AG08396 (cell line): Measurements from ENCODE around the gene TNFRSF4.

Experiments
- DNase-seq: peaks from one replicate; pipeline ENCODE4 v3.0.0; 2012; ENCODE audit warnings: low spot score, mixed read lengths

TNFRSF4 gene

DNA sequence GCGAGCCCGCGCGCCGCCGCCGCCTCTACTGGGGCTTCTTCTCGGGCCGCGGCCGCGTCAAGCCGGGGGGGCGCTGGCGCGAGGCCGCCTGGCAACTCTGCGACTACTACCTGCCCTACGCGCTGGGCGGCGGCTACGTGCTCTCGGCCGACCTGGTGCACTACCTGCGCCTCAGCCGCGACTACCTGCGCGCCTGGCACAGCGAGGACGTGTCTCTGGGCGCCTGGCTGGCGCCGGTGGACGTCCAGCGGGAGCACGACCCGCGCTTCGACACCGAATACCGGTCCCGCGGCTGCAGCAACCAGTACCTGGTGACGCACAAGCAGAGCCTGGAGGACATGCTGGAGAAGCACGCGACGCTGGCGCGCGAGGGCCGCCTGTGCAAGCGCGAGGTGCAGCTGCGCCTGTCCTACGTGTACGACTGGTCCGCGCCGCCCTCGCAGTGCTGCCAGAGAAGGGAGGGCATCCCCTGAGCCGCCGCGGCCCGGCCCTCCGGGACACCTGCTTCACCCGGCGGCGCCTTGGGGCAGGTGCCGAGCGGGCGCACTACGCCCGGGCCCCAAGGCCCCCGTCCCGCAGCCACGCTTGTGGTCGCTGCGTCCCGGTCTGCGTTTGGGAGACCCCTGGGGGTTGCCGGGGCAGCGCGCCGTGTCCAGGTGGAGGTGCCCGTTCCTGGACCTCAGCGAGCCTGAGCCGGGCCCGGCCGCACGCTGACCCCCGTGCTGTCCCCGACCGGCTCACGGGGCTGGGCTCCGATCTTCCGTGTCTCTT, 19.0 kb upstream of the TNFRSF4 start:
- no peak for DNase-seq

DNA sequence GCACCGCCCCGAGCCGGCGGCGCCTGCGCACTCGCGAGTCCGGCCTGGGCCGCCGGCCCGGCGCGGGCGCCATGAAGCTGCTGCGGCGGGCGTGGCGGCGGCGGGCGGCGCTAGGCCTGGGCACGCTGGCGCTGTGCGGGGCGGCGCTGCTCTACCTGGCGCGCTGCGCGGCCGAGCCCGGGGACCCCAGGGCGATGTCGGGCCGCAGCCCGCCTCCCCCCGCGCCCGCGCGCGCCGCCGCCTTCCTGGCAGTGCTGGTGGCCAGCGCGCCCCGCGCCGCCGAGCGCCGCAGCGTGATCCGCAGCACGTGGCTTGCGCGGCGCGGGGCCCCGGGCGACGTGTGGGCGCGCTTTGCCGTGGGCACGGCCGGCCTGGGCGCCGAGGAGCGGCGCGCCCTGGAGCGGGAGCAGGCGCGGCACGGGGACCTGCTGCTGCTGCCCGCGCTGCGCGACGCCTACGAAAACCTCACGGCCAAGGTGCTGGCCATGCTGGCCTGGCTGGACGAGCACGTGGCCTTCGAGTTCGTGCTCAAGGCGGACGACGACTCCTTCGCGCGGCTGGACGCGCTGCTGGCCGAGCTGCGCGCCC, 18.3 kb upstream of the TNFRSF4 start, which contains the start of gene B3GALT6:
TSS of gene B3GALT6 (plus strand) at position 30 of the 588 bp plus-strand sequence. CDS start at position 72, 42 bp downstream.
- DNase-seq, result no peak

DNA sequence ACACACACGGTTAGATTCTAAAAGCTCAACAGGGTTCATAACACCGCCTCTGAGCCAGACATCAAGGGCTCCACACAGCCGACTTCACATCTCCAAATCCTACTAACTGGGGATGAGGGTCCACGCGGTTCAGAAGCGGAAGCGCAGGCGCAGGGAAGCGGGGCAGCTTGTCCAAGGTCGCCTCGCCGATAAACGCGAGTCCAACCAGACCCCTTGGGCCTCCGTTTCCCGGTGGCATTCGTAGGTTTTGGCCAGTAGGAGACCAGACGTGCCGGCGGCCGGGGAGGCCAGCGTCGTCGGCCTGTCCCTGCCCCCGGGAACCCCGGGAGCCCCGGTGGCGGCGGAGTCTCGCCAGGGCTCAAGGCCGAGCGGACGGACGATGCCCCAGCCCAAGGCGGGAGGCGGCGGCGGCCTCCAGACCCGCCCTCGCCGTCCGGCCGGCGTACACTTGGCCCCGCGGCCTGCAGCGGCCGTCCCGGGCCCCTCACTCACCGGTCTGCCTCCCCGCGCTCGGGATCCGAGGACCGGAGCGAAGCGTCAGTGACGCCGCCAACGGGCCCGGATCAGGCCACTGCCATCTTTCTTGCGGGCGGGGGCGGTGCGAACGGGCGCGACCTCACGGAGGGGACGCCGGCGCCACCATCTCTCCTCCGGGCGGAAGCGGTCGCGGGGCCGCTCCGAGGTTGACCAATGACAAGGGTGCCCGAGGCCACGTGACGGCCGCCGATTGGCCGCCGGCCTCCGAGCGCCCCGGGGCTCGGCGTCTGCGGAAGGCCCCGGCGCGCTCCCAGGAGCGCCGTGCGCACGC, 17.7 kb upstream of the TNFRSF4 start, which contains the start of gene SDF4:
TSS of gene SDF4 (minus strand) at position 602 of the 808 bp plus-strand sequence. CDS start 3,229 bp downstream, outside the sequence.
- peak; percentile 100 for DNase-seq

DNA sequence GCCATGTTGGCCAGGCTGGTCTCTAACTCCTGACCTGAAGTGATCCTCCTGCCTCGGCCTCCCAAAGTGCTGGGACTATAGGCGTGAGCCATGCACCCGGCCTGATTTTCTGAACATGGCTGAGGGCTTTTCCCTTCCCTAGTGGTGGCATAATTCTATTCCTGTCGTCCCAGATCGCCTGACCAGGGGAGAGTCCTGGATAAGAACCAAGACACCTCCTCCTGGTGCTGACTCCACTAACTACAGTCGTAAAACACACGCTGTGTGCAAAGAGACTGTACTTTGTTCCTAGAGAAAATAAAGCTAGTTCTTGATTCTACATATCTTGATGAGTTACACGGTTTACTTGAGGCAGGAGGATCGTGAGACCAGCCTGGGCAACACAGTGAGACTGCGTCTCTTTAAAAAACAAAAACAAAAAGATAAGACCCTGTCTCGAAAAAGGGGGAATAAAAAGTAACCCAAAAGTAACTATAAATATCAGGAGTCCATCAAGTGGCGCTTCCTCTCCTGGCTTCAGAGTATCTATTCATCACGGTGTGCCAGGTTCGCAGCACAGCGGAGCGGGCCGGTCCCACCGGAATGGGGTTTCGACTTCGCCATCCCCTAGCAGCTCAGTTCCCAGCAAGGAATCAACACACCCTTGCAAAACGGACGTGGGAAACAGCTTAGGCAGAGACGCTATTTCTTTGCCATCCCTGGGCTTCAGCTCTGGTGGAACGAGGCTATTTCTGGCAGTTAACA, 16.9 kb upstream of the TNFRSF4 start:
- peak; percentile 92 for DNase-seq

DNA sequence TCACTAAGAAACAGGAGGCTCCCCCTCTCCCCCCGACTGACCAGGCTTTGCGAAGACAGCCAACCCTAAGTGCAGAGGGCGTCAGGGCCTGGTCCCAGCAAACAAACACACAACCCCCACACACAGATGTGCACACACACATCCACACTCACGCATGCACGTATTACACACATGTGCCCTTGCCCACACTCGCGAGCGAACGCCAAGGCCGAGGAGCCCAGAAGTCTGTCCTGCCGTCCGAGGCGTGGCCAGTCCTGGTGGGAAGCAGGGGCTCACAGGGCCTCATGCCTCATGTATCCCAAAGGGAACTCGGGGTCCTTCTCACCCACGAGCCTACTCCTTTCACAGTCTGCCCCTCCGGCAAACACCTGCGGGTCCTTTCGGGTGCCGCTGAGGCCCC, 15.8 kb upstream of the TNFRSF4 start:
- DNase-seq, result no peak

DNA sequence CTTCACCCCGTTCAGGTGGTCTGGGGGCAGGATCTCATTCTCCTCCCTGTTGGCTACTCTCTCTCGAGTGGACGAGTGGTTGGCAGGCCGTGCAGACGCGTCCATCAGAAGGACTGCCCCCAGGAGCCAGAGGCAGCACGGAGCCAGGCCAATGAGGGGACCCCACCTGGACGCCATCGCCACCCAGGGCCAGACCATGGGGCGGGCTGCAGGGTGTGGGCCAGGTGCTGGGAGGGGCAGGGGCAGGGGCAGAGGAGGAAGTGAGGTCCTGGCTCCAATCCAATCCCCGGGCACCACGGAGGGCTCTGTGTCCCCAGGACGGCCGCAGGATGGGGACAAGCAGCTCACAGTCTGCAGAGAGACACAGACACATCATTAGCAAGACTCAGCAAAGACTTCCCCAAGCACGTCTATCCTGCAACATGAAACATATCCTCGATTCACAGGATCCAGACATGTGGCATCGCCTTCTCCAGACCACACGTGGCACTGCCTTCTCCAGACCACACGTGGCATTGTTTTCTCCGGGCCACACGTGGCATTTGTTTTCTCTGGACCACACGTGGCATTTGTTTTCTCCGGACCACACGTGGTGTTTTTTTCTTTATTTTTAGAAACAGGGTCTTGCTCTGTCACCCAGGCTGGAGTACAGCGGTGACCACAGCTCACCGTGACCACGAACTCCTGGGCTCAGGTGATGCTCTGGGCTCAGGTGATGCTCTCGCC, 14.8 kb upstream of the TNFRSF4 start:
- DNase-seq, result no peak

DNA sequence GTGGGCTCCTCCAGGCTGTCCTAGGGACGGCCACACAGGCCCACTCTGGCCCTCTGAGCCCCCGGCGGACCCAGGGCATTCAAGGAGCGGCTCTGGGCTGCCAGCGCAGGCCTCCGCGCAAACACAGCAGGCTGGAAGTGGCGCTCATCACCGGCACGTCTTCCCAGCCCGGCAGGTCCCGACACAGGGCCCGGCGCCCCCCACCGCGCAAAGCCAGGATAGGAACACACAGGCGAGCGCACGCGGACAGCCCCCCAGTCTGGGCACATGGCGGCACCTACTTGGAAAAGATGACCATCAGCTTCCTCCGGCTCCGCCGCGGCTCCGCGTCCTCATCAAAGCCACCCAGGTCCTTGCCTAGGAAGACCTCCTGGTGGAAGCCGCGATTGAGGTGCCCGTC, 14.2 kb upstream of the TNFRSF4 start:
- no peak for DNase-seq

DNA sequence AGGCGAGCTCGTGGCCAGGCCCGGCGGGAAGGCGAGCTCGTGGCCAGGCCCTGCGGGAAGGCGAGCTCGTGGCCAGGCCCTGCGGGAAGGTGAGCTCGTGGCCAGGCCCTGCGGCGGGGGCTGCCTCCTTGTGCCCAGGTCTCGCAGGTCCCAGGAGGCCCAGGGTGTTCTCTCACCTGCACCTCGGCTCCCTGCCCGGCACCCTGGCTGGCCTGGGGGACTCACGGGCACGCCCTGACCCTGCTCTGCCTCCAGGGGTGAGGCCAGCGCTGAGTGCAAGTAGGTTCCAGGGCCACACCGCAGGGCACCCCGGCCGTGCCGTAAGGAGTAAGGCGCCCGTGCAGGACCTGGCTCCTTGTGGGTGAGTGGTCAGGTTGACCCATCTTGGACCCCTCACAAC, 13.4 kb upstream of the TNFRSF4 start:
- DNase-seq, result no peak

DNA sequence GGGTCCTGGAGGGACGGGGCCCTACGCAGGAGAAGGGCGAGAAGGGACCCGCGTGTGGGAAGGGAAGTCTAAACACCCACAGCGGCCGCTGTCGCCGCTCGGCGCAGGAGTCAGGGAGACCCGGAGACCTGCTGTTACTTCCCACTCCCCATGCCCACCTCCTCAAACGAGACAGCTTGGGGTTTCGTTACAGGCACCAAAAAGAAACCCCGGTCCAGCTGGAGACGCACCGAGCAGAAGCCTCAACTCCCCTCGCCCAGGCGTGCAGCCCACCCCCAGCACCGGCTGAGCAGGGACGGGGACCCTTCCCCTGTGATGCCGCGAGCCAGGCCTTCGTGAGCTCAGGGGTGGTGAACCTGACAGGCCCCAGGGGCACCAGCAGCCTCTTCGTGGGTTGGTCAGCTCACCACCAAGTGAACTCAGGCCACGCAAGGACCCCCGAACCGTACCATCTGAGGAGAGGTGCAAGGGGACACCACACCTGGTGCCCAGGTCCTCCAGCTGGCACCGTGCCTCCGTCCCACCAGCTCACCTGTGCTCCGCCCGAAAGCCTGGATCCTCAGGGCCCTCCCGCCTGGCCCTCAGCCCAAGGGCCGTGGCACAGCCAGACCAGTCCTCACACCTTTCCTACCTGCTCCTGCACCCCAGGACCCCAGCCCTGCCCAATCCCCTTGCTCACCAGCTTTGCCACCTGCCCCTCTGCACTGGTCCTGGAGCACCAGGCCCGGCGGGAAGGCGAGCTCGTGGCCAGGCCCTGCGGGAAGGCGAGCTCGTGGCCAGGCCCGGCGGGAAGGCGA, 12.8 kb upstream of the TNFRSF4 start:
- DNase-seq, result no peak

DNA sequence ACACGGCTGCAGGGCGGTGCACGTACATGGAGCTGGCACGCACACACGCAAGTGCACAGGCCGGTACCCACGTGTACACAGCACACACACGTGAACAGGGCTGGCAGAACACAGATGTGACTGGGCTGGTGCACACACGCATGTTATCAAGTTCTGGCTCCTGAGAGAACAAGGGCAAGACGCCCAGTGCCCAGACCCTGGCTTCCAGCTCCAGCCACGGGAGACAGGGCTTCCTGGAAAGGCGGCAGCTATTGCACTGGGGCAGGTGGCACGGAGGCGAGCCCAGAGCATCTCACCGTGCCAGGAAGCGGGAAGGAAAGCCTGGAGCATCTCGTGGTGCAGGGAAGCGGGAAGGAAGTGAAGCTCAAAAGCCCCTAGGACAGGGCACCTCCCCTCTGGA, 12.0 kb upstream of the TNFRSF4 start:
- no peak for DNase-seq

DNA sequence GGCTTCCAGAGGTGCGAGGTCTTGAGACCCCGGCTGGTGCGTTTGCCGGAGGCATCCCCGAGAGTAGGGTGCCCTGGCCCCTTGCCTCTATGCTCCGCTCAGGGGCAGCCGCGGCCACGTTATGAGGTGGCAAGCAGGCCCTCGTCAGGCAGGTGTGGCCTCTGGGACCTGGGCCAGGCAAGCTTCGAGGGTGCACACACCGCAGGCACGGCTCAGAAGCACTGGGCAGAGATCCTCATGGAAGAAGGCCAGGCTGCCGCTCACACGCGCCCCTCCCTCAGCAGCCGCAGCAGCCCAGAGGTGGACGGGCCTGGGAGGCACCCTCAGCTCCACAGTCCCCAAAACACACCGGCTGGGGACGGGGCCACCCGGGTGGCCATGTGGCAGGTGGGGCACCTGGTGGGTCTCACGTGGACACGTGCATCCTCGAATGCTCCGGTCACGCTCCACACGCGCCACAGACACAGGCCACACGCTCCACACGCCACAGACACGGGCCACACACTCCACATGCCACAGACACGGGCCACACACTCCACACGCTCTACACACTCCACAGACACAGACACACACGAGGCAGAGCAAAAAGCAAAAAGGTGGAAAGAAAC, 11.4 kb upstream of the TNFRSF4 start:
- no peak for DNase-seq

DNA sequence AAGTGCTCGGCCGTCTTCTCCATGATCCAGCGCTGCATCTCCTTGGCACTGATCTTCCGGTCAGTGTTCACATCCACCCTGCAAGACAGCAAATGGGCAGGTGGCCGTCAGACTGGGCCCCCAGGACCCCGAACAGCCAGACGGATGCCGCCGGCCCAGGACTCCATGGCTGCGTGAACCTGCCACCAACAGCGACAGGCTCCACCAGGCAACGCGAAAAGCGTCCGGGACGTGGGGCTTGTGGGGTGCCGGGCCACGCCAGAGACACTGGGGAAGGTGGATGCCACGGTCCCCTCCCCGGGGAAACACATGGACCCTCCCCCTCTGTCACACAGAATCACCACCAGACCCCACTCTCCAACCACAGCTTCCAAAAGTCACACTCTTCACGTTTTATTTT, 9.9 kb upstream of the TNFRSF4 start:
- DNase-seq, result no peak

DNA sequence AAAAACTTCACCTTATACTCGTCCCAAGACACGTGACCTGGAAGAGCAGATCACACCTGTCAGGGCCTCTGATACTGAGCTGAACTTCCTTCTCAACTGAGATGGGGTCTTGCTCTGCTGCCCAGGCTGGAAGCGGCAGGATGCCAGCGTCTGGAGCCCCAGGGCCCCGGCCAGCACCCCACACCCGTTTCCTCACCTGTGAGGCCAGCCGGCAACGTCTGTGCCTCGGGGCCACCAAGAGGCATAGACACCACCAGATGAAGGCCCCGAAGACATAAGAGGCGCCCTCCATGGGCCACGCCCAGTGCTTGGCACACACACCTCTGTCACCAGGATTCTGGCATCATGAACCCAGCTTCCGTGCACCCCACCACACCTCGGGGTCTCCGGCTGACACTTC, 9.4 kb upstream of the TNFRSF4 start:
- no peak for DNase-seq

DNA sequence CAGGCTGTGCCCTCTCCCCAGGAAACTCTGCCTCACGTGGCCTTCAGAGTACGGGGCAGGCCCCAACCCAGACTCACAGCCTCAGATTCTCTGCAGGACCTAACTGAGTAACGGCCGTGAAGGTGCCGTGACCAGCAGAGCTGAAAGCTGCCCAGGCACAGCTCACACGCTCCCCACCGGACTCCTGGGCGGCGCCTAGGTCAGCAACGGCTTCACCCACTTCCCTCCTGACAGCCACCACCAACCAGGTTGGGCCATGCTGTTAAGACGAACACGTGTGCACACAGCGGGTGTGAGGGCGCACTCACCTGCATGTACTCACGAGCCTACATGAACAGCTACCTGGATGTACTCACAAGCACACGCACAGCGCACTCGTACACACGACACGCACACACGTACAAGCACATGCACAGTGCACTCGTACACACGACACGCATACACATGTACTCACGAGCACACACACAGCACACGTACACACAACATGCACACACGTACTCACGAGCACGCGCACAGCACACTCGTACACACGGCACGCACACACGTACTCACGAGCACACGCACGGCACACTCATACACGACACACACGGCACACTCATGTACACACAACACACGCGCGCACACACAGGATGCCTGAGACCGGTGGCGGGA, 8.7 kb upstream of the TNFRSF4 start:
- no peak for DNase-seq

DNA sequence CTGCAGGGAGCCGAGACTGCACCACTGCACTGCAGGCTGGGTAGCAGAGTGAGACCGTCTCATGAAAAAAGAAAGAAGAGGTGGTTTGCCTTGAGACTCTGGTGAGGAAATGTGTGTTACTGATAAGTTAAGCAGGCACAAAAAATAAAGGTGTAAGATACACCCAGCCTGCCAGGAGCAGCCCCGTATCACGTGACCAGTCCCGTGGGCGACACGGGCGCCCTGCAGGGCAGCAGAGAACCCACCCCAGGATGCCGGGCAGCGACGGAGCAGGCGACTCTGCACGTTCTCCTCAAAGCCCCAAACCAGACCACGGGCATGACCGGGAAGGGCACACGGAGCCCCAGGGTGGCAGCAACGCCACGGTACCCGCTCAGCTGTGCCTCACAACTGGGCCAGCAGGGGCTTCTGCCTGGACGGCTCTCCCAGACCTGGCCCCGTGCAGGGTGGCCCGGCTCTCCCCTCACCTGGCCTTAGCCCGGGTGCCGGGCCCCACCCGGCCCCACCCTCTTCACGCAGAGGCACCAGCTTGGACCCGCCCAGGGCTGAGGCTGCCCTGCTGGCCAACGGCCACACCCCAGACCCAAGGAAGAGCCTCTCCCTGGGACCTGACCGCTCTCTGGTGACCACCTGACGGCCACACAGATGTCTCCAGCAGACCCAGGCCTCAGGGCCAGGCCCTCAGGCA, 8.1 kb upstream of the TNFRSF4 start:
- no peak for DNase-seq

DNA sequence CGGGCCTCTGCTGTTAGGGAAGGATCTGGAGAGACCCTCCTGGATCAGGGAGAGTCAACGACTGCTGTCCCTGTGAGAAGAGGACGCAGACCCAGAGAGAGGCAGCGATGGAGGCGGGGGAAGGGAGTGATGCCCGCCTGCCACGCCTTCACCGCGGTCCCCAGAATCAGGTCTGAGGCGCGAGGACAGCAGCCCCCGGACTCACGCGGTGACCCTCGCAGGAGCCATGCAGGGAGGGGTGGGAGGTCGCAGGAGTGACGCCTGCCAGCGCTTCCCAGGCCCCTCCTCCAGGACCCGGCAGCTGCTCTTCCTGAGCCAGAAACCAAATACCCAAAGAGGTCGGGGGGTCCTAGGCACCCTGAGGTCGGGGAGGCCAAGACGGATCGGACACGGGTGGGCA, 6.2 kb upstream of the TNFRSF4 start:
- no peak for DNase-seq

DNA sequence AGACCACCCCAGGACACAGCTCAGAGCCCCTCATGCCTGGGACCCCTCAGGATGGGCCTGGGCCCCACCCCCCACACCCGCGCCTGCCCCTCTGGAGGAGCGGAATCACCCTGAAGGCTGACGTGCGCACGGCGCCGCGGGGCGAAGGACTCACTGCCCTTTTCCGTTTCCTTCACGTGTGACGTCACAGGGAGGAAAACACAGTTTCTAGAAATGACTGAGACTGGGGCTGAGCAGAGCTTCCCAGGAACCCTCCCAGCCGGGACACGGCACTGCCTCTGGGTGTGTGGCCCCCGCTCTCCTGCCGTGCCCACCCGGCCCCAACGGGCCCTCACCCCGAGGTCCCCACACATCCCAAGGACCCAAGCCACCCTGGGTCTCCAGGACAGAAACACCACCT, 5.4 kb upstream of the TNFRSF4 start:
- no peak for DNase-seq

DNA sequence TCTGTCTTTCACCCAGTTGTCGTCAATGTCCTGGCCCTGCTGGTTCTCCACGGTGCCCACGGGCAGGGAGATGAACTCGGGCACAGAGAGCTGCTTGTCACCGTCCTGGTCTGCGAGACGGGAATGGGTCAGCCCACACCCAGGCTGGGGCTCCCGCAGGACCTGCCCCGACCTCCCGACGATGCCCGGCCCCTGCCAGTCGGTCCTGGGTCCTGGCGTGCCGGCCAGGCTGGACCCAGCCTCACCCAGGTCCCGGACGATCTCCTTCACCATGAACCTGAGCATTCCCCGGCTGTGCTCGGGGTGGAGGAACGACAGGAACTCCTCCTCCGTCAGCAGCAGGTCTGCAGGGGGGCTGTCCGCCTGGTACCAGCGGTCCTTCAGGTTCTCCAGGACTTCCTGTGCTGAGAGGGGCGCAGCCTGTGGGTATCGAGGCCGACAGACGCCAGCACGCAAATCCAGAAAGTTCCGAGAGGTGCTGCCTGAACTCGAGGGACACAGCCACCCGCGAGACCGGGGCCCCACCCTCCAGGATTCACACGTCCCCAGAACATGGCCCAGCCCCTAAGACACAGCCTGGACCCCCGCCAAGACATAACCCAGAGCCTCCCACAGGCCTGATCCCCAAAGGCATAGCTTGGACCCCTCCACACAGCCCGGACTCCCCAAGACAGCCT, 4.7 kb upstream of the TNFRSF4 start:
- no peak for DNase-seq
